HG03103 (cell line): Measurements from ENCODE around the gene CANX.

Experiments
- ATAC-seq: cut with Tn5 transposase; IDR thresholded peaks from one replicate; pipeline ENCODE4 v1.9.1; 2021; ENCODE audit warnings: low read depth; ENCODE audit not compliant: unreplicated experiment

The CANX gene

DNA sequence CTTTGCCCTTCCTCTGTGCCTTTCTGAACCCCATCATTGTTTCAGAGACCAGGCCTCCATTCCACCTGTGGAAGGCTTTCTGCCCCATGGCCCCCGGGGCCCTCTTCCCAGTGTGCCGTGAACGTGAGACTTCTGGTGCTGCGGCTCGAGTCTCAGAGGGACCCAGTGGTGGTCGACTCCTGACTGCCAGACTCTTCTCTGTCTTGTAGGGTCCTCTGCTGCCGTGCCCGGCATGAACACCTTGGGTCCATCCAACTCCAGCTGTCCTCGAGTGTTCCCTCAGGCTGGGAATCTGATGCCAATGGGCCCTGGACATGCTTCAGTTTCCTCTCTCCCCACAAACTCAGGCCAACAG is 74.9 kb downstream of the CANX start:
- no peak for ATAC-seq

GRCh38 chr5:179774442-179774841 is 75.7 kb downstream of the CANX start:
- no peak for ATAC-seq

GRCh38 chr5:179776411-179776938 is 77.7 kb downstream of the CANX start:
- no peak for ATAC-seq

DNA sequence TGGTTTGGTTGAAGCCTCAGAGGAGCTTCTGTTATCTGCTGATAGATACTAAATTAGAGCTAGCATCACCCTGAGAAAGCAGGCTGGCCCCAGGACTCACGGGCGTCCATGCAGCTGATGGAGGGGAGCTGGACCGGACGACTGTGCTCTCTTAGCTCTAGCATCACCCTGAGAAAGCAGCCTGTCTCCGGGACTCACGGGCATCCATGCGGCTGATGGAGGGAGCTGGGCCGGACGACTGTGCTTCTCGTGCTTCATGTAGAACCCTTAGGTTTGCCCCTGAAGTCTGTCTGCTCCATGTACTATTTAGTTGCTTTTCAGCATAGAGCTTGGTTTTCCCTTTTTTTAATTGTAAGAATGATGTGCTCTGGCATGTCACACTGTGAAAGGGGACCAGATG is 78.7 kb downstream of the CANX start:
- ATAC-seq: no peak

DNA sequence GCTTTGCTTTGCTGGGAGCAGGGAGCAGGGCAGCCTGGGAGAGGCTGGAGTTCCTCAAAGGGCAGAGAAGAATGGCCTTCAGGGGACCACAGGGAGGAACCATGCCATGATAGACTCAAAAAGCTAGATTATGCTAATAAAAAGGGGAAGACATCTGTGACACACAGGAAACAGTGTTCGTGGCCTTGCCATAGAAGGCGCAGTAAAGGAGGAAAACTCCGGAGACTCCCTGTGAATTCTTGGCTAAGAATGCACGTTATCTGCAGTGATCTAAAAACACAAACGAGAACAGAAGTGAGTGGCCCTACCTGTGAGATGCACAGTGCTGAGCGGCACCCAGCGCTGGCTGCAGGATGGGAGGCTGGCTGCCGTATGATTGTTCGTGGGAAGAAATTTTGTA is 79.1 kb downstream of the CANX start:
- ATAC-seq: no peak

- no peak for ATAC-seq
Measured at GRCh38 chr5:179778591-179778990, 79.8 kb downstream of the CANX start.

DNA sequence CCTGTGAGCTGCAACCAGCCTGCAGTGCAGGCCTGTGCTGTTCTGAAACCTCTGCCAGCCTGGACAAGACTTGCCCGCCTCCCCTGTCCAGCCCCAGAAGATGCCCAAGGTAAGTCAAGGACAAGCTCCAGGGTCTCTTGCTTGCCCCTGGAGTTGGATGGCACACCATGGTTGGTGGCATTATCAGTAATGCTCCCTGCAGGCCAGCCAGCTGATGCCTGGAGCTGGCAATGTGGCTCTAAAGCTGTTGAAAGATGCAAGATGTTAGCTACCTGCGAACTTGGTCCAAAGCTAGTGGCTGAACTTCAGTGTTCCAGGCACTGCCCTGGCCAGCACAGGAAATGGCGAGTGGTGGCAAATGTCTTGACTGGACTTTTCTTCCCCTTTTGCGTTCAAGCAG is 81.1 kb downstream of the CANX start:
- no peak for ATAC-seq

DNA sequence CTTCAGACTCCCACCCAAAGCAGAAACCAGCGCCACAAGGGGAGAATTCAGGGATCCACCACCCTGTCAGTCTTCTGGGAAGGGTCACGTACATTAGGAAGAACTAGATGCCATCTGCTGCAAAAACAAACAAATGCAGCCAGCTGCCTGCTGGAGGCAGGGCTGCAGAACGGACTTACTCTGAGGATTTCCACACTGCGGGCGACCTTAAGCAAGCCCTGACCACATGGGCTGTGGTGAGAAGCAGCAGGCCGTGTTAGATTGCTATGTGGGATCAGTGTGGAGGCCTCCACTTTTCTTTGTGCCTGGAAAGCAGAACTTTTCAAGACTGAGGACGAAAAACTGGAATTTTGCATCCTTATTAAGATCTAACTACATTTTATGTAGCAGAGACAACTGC is 81.6 kb downstream of the CANX start:
- no peak for ATAC-seq
